Kidney (tissue), 14 donors: ENCODE measurements around the gene AGL. TPM values are rescaled to one million over a fixed set of nuclear protein-coding genes. Genes with fewer than 3 reads are reported as not detected.

Source experiments
- DNase-seq, 5 donors: peaks; one replicate each; pipeline ENCODE4 v3.0.0-alpha.2; 2013 to 2020
- FAIRE-seq: peaks from 2 replicates; lab custom pipeline; 2012; peaks lifted over from hg19 to GRCh38; lab: Jason Lieb, UNC
- H3K27ac ChIP-seq, 2 donors: one replicate each; pipeline ENCODE4 v1.7.0; 2013; ENCODE audit warnings: low read depth in 2 of 2, low read length in 2 of 2, inconsistent platforms in 1 of 2
- H3K27me3 ChIP-seq: one replicate; pipeline ENCODE4 v1.7.1; 2013; ENCODE audit warnings: low read length, inconsistent platforms; ENCODE audit not compliant: control insufficient read depth, insufficient read depth
- H3K36me3 ChIP-seq, 3 donors: one replicate each; pipeline versions ENCODE4 v1.7.0 to v1.7.1; 2013; ENCODE audit warnings: low read length in 3 of 3, control low read depth in 1 of 3, inconsistent platforms in 1 of 3; ENCODE audit not compliant: insufficient read depth in 3 of 3, control insufficient read depth in 2 of 3
- H3K4me1 ChIP-seq, 3 donors: one replicate each; pipeline versions ENCODE4 v1.7.0 to v1.7.1; 2013; ENCODE audit warnings: low read length in 3 of 3, inconsistent platforms in 1 of 3, low read depth in 1 of 3; ENCODE audit not compliant: control insufficient read depth in 2 of 3, insufficient read depth in 2 of 3
- H3K4me3 ChIP-seq, 3 donors: one replicate each; pipeline versions ENCODE4 v1.7.0 to v1.8.1; 2013; ENCODE audit warnings: low read length in 3 of 3, control low read depth in 1 of 3, inconsistent platforms in 1 of 3
- H3K9ac ChIP-seq, 3 donors: one replicate each; pipeline versions ENCODE4 v1.7.0 to v1.7.1; 2013; ENCODE audit warnings: low read length in 3 of 3, control low read depth in 1 of 3, inconsistent platforms in 1 of 3
- H3K9me3 ChIP-seq, 3 donors: one replicate each; pipeline versions ENCODE4 v1.7.0 to v1.7.1; 2013; ENCODE audit warnings: low read length in 3 of 3, control low read depth in 1 of 3, inconsistent platforms in 1 of 3; ENCODE audit not compliant: control insufficient read depth in 2 of 3, insufficient read depth in 1 of 3
- intact Hi-C: fragments of 100-400 bp; cut with DNase I; formaldehyde crosslinking; loops from one replicate; pipeline ENCODE4 v1.11.1; 2022
- polyA plus RNA-seq: library from polyadenylated mRNA; stranded (reverse); fragments of 350-450 nt; fragmentation: Illumina TruSeq; extraction: RNeasy Lipid Tissue Mini Kit (QIAGEN cat#74804); gene quantifications from one replicate; pipeline ENCODE4 v1.2.3, GENCODE V29; 2014; ENCODE audit warnings: low read depth, low replicate concordance; ENCODE audit not compliant: insufficient read depth
- total RNA-seq: library from RNA; stranded (reverse); fragmentation: NEBNext Ultra II Directional; extraction: Animal tissue kit (Norgen Biotek cat#: 25700); gene quantifications from one replicate; pipeline ENCODE4 v1.2.1, GENCODE V29; 2021
- TF ChIP-seq, protein P1 (sequence below): IDR thresholded peaks from 3 replicates; pipeline ENCODE4 v1.5.1; 2012; ENCODE audit warnings: mild to moderate bottlenecking, moderate library complexity, borderline replicate concordance; ENCODE audit not compliant: insufficient read depth; ENCODE audit errors: extremely low read depth
- donor health status: control.
- donor health status: control.
- donor health status: control.
- donor health status: control.
- donor health status: control.
- donor health status: DM: yes; HTN: yes; CAD: no.
- donor health status: Normal renal cell carcinoma (clear cell type).

The AGL gene
- total and polyA plus RNA-seq, 2 donors from 2014 or later, result 9.1 to 19.8 TPM

DNA sequence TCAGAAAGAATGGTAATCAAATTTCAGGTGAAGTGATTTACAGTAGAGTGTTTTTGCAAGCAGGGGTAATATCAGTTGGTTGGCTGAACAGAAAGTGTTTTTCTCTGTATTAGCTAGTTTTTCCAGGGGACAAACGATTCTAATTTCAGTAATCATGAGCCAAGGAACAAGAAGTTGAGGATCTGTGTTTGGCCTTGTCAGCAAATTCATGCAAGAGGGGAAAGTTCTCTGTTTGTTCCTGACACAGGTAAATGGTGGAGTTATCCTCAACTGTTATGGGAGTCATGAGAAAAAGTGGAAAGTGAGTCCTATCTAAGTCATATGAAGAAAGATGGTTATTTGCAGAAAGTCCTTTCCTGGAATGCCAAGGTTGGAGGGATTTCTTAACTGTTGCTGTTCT lies 95.0 kb downstream of the AGL start:
- no peak overlapping the region for H3K9ac ChIP-seq
- no peak overlapping the region for H3K27ac ChIP-seq
- intact Hi-C loops, result no loop called here
- H3K36me3 ChIP-seq, result no peaks in the 10 kb centered on the region
- no peak overlapping the region for H3K4me3 ChIP-seq
- no peaks in the 10 kb centered on the region for H3K4me1 ChIP-seq
- no peaks in the 10 kb centered on the region for H3K27me3 ChIP-seq
- TF ChIP-seq, protein P1, sequence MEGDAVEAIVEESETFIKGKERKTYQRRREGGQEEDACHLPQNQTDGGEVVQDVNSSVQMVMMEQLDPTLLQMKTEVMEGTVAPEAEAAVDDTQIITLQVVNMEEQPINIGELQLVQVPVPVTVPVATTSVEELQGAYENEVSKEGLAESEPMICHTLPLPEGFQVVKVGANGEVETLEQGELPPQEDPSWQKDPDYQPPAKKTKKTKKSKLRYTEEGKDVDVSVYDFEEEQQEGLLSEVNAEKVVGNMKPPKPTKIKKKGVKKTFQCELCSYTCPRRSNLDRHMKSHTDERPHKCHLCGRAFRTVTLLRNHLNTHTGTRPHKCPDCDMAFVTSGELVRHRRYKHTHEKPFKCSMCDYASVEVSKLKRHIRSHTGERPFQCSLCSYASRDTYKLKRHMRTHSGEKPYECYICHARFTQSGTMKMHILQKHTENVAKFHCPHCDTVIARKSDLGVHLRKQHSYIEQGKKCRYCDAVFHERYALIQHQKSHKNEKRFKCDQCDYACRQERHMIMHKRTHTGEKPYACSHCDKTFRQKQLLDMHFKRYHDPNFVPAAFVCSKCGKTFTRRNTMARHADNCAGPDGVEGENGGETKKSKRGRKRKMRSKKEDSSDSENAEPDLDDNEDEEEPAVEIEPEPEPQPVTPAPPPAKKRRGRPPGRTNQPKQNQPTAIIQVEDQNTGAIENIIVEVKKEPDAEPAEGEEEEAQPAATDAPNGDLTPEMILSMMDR, result no peak
- DNase-seq, result no peak
- FAIRE-seq, result no peak
- H3K9me3 ChIP-seq, result no peaks in the 10 kb centered on the region

DNA sequence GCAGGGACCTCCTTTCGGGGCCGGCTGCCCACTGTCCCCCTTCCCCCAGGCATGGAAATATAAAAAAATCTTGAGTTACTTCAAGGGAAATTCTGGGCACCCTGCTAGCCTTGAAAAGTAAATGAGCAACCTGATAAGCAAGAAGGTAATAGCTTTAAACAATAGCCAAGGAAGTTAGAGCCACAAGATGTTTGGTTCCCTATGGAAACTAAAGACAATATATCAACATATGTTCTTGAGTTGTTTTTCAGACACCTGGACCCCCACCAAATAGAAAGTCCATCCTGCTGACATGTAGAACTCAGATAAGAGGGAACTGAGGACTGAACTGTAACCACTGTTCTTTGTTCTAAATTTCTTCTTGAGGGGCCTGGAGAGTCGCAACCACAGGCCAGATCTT lies 100.3 kb downstream of the AGL start:
- FAIRE-seq (no peak), DNase-seq (no peak)
- H3K9ac ChIP-seq, result no peak overlapping the region
- H3K27me3 ChIP-seq, result no peaks in the 10 kb centered on the region
- TF ChIP-seq, protein P1, result no peak
- no peak overlapping the region for H3K4me3 ChIP-seq
- H3K36me3 ChIP-seq, result no peaks in the 10 kb centered on the region
- H3K27ac ChIP-seq, result no peak overlapping the region
- no peaks in the 10 kb centered on the region for H3K9me3 ChIP-seq
- no peaks in the 10 kb centered on the region for H3K4me1 ChIP-seq
- intact Hi-C loops, result no loop called here

GRCh38 chr1:99952522-99952921 lies 102.4 kb downstream of the AGL start:
- no peak overlapping the region for H3K9ac ChIP-seq
- no peak overlapping the region for H3K4me3 ChIP-seq
- no peaks in the 10 kb centered on the region for H3K27me3 ChIP-seq
- no peak overlapping the region for H3K27ac ChIP-seq
- no peaks in the 10 kb centered on the region for H3K9me3 ChIP-seq
- intact Hi-C loops, result no loop called here
- DNase-seq (no peak), FAIRE-seq (no peak)
- TF ChIP-seq, protein P1, result no peak
- H3K4me1 ChIP-seq, result no peaks in the 10 kb centered on the region
- H3K36me3 ChIP-seq, result no peaks in the 10 kb centered on the region

DNA sequence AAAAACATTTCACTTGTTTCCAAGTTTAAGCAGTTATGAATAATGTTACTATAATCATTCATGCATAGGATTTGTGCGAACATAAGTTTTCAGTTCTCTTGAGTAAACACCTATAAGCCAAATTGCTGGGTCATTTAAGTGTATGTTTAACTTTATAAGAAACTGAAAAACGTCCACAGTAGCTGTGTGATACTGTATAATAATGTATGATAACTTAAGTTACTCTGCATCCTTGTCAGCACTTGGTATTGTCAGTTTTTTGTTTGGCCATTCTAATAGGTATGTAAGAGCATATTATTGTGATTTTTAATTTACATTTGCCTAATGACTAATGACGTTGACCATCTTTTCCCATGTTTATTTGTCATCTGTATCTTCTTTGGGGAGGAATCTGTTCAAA lies 105.2 kb downstream of the AGL start:
- TF ChIP-seq, protein P1, result no peak
- H3K9me3 ChIP-seq, result no peaks in the 10 kb centered on the region
- H3K27me3 ChIP-seq, result no peaks in the 10 kb centered on the region
- intact Hi-C loops, result no loop called here
- H3K27ac ChIP-seq, result no peak overlapping the region
- FAIRE-seq (no peak), DNase-seq (no peak)
- H3K4me3 ChIP-seq, result no peak overlapping the region
- no peaks in the 10 kb centered on the region for H3K36me3 ChIP-seq
- H3K4me1 ChIP-seq, result no peaks in the 10 kb centered on the region
- H3K9ac ChIP-seq, result no peak overlapping the region
